ENCODE measurements around the gene ARHGAP42.
"Not testable (repeated sequence)": the region's sequence is repeated elsewhere in the genome, so short reads cannot be mapped to it uniquely, and the experiment has no call there.

ARHGAP42 gene

DNA sequence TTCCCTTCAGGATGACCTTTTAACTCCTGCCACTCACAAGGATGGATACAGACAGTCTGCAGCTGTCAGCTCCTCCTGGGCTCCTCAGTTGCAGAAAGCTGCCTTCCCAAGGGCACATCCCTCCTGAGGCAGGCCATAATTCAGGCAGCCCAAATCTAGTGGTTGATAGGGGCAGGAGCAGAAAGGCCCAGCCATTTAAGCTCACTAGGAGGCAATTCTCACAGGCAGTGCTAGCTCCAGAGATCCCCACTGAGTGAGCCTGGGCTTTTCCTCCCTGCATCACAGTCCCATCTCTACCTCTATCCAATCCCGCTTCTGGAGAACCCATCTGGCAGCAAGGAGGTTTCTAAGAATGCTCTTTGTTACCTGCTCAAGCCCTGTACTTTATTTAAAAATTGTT lies 200.6 kb downstream of the ARHGAP42 start:
- DNase-seq: no peak

- DNase-seq: no peak
Measured at GRCh38 chr11:100888836-100889235, 201.7 kb downstream of the ARHGAP42 start.

DNA sequence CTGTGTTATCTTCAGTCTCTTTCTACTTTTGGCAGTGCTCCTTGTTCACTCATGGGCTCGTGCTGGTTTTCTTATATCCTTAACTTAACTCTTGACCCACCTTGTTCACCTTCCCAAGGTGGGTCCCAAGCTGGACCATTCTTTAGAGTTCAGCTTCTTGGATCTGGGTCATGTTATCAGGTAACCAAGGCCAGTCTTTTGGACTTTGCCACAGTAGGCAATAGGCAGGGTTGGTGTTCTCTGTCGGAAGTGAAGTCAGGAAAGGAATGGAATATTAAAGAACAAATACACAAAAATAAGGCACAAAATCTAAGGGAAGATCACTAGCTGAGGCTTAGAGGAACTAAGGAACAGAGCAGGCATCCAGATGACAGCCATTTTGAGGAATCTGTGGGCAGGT lies 202.7 kb downstream of the ARHGAP42 start:
- DNase-seq: no peak

GRCh38 chr11:100890789-100891188 lies 203.7 kb downstream of the ARHGAP42 start:
- no peak for DNase-seq

- no peak for DNase-seq
Measured at GRCh38 chr11:100892886-100893285, 205.8 kb downstream of the ARHGAP42 start.

- DNase-seq: no peak
Measured at GRCh38 chr11:100895449-100895848, 208.4 kb downstream of the ARHGAP42 start.

- not testable (repeated sequence) for DNase-seq
Measured at GRCh38 chr11:100895976-100896375, 208.9 kb downstream of the ARHGAP42 start.

DNA sequence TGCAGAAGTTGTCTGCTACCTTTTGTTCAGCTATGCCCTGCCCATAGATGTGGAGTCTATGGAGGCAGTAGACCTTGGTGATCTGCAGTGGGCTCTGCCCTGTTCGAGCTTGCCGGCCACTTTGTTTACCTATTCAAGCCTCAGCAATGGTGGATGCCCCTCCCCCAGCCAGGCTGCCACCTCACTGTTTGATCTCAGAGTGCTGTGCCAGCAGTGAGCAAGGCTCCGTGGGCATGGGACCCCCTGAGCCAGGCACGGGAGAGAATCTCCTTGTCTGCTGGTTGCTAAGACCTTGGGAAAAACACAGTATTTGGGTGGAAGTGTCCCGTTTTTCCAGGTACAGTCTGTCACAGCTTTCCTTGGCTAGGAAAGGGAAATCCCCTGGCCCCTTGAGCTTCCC lies 214.4 kb downstream of the ARHGAP42 start:
- DNase-seq: not testable (repeated sequence)

- no peak for DNase-seq
Measured at GRCh38 chr11:100902454-100903141, 215.5 kb downstream of the ARHGAP42 start.

DNA sequence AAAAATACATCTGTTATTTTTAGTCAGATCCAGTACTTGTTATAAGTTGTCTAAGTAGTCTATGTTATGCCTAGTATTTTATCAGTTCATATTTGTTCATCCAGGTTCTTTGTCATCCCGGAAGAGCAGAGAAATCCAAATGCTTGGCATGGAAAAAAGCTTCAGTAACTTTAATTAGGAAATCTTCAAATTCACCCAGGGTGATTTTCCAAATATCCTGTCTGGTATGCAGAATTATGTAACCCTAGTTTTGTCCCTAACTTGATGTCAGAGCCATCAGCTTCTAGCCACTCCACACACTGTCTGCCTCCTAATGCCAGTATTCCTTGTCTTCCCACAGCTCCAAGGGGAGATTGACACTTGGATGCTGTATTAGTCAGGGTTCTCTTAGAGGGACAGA lies 216.2 kb downstream of the ARHGAP42 start:
- DNase-seq: no peak

GRCh38 chr11:100905684-100906083 lies 218.6 kb downstream of the ARHGAP42 start:
- DNase-seq: no peak

GRCh38 chr11:100908746-100909145 lies 221.7 kb downstream of the ARHGAP42 start:
- no peak for DNase-seq

DNA sequence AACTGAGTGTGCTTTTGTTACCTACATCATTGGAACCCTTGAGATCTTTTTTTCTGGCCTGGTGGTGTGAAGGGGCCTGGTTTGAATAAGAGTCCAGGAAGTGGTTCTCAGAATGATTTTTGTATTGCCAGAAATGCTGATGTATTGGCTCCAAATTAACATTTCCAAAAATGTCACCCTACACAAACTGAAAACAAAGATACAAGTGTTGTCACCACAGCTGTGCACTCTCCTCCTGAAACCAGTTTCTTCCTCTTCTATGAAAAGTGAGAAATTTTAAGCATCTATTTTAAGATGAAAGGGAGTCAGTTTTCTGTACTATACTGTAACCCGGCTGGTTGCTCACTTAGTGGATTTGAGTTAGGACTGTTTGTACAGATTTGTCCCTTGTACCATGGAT lies 223.7 kb downstream of the ARHGAP42 start:
- DNase-seq: no peak

- no peak for DNase-seq
Measured at GRCh38 chr11:100914415-100915110, 227.5 kb downstream of the ARHGAP42 start.

DNA sequence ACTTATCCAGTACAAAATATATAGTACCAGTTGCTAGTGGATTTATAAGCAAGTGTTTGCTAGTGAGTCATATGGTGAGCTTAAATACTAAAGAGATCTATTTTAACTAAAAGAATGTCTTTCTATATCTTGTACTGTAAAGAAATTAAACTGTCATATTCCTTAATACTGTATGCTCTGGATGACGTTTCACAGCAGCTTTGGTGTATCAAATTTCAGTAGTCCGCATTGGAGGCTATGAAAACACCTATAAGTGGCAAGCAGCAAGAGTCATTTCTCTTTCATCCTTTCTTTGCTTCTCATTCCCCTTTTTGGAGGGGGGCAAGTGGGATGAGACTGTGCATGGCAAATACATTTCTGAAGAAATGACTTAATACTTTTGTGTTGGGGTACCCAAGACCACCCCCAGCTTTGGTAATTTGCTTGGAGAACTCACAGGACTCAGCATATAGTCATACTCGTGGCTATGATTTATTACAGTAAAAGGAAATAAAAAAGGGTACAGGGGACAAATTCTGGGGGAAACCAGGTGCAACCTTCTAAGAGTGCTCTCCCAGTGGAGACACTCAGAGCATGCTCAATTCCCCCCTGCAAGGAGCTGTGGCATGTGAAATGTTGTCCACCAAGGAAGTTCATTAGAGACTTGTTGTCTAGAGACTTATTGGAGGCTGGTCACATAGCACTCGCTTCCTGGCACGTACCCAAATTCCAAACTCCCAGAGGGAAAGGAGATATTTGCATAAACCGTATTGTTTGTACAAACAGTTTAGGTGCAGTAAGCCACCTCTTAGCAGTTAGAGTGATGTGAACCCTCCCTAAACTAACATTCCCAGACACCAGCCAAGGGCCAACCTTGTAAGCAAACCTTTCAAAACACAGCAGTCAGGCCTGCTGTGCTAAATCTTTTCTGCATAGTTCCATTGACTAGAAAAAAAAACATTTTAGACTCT lies 231.7 kb downstream of the ARHGAP42 start:
- no peak for DNase-seq

GRCh38 chr11:100920593-100920992 lies 233.5 kb downstream of the ARHGAP42 start:
- DNase-seq: no peak

- no peak for DNase-seq
Measured at GRCh38 chr11:100922121-100922520, 235.0 kb downstream of the ARHGAP42 start.

- DNase-seq: no peak
Measured at GRCh38 chr11:100923555-100923954, 236.5 kb downstream of the ARHGAP42 start.

- no peak for DNase-seq
Measured at GRCh38 chr11:100925935-100926334, 238.8 kb downstream of the ARHGAP42 start.

DNA sequence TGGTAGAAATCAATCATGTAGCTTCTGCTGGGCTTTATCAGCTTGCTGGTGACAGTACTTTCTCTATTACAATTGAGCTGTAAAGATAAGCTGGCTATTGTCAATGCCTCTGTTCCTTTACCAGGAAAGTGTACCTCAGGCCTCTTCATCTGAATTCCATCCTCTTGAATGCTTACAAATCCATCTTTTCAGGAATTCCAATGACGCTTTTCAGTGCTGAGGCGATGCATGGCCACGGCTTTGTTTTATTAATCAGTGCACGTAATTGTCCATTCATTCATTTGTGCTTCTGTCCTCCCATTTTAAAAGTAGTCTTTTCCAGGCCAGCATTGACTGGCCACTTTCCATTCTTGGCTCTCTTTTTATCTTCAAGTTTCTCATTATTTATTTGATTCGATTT lies 240.5 kb downstream of the ARHGAP42 start:
- DNase-seq: no peak

GRCh38 chr11:100928426-100928825 lies 241.3 kb downstream of the ARHGAP42 start:
- no peak for DNase-seq

GRCh38 chr11:100929377-100929776 lies 242.3 kb downstream of the ARHGAP42 start:
- DNase-seq: no peak

- DNase-seq: peak in 1 of 2 donors; percentile 5
Measured at GRCh38 chr11:100930185-100930778, 243.2 kb downstream of the ARHGAP42 start.
